Measurements from ENCODE around the gene GRB2.

GRB2 gene

DNA sequence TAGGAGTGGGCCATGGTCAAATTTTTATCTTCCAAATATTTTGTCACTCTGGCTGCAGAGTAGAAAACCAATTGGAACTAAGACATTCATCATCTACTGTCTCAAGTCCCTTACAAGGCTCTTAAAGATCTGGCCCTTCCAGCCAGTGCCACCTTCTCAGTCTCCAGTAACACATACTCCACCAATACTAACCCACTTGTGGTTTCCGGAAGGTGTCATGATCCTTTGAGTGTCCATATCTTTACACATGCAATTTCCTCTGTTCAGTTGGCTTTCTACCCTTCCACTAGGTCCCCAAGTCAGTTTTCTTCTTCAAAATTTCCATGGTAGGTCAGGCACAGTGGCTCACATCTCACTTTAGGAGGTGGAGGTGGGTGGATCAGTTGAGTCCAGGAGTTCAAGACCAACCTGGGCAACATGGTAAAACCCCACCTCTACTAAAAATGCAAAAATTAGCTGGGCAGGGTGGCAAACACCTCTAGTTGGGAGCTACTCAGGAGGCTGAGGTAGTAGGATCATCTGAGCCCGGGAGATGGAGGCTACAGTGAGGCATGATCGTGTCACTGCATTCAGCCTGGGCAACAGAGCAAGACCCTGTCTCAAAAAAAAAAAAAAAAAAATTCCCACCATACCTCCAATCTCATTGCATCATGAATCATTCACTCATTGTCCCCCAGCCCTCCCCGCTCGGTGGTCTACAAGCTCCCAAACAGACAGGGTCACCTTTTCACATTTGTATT, 6.0 kb upstream of the GRB2 start:
- Histone ChIP-seq H3K27ac (replicated peaks; ENCODE audit: low read length) (no peak overlapping the region), H3K4me3 (ENCODE audit: low read length in 2 of 2) (no peak overlapping the region), H3K18ac (ENCODE audit: low read length) (no peak overlapping the region), H2BK120ac (ENCODE audit: low read depth, low read length) (no peak overlapping the region), H3K79me1 (ENCODE audit: low read depth, low read length) (no peaks in the 10 kb centered on the region), H3K27me3 (ENCODE audit: control insufficient read depth in 3 of 3, insufficient read depth in 3 of 3, low read depth in 1 of 3, low read length in 3 of 3) (peaks cover 0 to 5% (median 0%) of the 10 kb centered on the region in 3 experiments), H2BK5ac (ENCODE audit: low read length) (no peak overlapping the region), H3K36me3 (replicated peaks in 1 of 2; ENCODE audit: control insufficient read depth in 2 of 2, insufficient read depth in 2 of 2, low read length in 2 of 2) (no peaks in the 10 kb centered on the region), H3K9me3 (replicated peaks in 1 of 2; ENCODE audit: control insufficient read depth in 2 of 2, insufficient read depth in 1 of 2, low read depth in 1 of 2, low read length in 2 of 2) (no peaks in the 10 kb centered on the region), H3K23ac (ENCODE audit: low read depth, low read length, poor library complexity) (no peak overlapping the region), H2AK5ac (ENCODE audit: low read depth, low read length) (no peak overlapping the region), H4K8ac (ENCODE audit: low read depth, low read length) (no peak overlapping the region), H3K4me1 (ENCODE audit: control insufficient read depth in 2 of 2, insufficient read depth in 1 of 2, low read depth in 1 of 2, low read length in 2 of 2) (peaks cover 0 to 2% of the 10 kb centered on the region in 2 donors), H2BK15ac (ENCODE audit: low read length) (peak overlapping the region; percentile 6), H2AFZ (ENCODE audit: low read length) (peak overlapping the region; percentile 76), H4K91ac (ENCODE audit: low read depth, low read length, poor library complexity) (no peak overlapping the region), H3K4me2 (ENCODE audit: insufficient read depth, low read length, poor library complexity, severe bottlenecking) (no peak overlapping the region), H3K4ac (ENCODE audit: low read length) (no peak overlapping the region), H3K14ac (ENCODE audit: low read length) (no peak overlapping the region), H3K9ac (ENCODE audit: low read depth, low read length, poor library complexity) (no peak overlapping the region), H2BK12ac (ENCODE audit: low read length) (no peak overlapping the region)
- WGBS, 2 donors (ENCODE audit: extremely low coverage in 2 of 2, insufficient read length in 2 of 2, insufficient replicate concordance in 1 of 2): no CpG with 5 or more reads among the region's 5 CpGs
- no peak for DNase-seq (ENCODE audit: low spot score)

DNA sequence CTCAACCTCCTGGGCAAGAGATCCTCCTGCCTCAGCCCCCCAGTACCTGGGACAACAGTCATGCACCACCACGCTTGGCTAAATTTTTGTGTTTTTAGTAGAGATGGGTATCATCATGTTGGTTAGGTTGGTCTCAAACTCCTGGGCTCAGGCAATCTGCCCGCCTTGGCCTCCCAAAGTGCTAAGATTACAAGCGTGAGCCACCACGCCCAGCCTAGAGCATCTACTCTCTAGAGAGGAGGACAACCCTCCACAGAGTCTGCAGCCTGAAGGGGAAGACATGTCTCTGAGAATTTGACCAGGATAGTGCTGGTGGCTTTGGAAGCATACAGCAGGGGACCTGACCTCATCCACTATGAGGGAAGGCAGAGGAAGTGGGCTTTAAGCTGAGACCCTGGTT, 4.7 kb upstream of the GRB2 start:
- Histone ChIP-seq H3K23ac (ENCODE audit: low read depth, low read length, poor library complexity) (no peak overlapping the region), H3K18ac (ENCODE audit: low read length) (no peak overlapping the region), H2BK12ac (ENCODE audit: low read length) (no peak overlapping the region), H2AFZ (ENCODE audit: low read length) (no peak overlapping the region), H2AK5ac (ENCODE audit: low read depth, low read length) (no peak overlapping the region), H3K4me3 (ENCODE audit: low read length in 2 of 2) (no peak overlapping the region), H3K14ac (ENCODE audit: low read length) (no peak overlapping the region), H2BK5ac (ENCODE audit: low read length) (no peak overlapping the region), H3K9ac (ENCODE audit: low read depth, low read length, poor library complexity) (no peak overlapping the region), H3K4me2 (ENCODE audit: insufficient read depth, low read length, poor library complexity, severe bottlenecking) (no peak overlapping the region), H4K91ac (ENCODE audit: low read depth, low read length, poor library complexity) (no peak overlapping the region), H3K36me3 (replicated peaks in 1 of 2; ENCODE audit: control insufficient read depth in 2 of 2, insufficient read depth in 2 of 2, low read length in 2 of 2) (no peaks in the 10 kb centered on the region), H2BK15ac (ENCODE audit: low read length) (no peak overlapping the region), H3K27ac (replicated peaks; ENCODE audit: low read length) (no peak overlapping the region), H3K4ac (ENCODE audit: low read length) (no peak overlapping the region), H3K4me1 (ENCODE audit: control insufficient read depth in 2 of 2, insufficient read depth in 1 of 2, low read depth in 1 of 2, low read length in 2 of 2) (peaks cover 2 to 4% of the 10 kb centered on the region in 2 donors), H2BK120ac (ENCODE audit: low read depth, low read length) (no peak overlapping the region), H3K9me3 (replicated peaks in 1 of 2; ENCODE audit: control insufficient read depth in 2 of 2, insufficient read depth in 1 of 2, low read depth in 1 of 2, low read length in 2 of 2) (no peaks in the 10 kb centered on the region), H3K27me3 (ENCODE audit: control insufficient read depth in 3 of 3, insufficient read depth in 3 of 3, low read depth in 1 of 3, low read length in 3 of 3) (no peaks in the 10 kb centered on the region), H3K79me1 (ENCODE audit: low read depth, low read length) (no peaks in the 10 kb centered on the region), H4K8ac (ENCODE audit: low read depth, low read length) (no peak overlapping the region)
- DNase-seq (ENCODE audit: low spot score): no peak
- WGBS, 2 donors (ENCODE audit: extremely low coverage in 2 of 2, insufficient read length in 2 of 2, insufficient replicate concordance in 1 of 2): no CpG with 5 or more reads among the region's 4 CpGs

DNA sequence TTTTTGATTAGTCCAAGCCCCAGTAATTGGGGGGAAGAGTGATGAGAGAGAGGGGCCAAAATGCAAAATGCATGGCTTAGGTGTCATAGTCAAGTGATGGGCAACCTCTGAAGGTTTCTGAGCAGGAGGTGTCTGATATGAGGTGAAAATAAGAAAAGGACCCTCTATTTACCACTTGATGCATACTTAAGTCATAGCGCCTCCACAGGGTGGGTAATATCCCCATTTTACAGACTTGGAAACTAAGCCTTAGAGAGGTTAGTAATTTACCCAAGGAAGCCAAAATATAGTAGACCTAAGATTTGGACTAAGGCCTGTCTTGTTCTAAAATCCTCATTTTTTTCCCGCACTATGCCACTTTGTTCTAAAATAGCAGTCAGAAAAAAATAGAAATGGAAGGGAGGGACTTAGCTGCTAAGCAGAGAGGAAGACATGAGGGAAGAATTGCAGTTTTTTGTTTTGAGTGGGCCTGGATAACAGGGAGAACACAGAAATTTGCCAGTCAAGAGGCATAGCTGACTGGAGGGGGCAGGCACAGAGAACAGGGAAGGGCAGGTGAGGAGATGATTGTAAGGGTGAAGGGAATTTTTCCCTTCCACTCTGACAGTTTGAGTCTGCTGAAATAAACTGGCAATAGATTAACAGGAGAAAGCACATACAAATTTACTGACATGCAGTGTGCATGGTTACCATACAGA, 2.3 kb upstream of the GRB2 start:
- no peak for DNase-seq (ENCODE audit: low spot score)
- H3K23ac ChIP-seq (ENCODE audit: low read depth, low read length, poor library complexity): no peak overlapping the region
- H3K27ac ChIP-seq (replicated peaks; ENCODE audit: low read length): no peak overlapping the region
- whole genome bisulfite sequencing, 2 donors (ENCODE audit: extremely low coverage in 2 of 2, insufficient read length in 2 of 2, insufficient replicate concordance in 1 of 2): no CpG with 5 or more reads among the region's 2 CpGs
- H4K8ac ChIP-seq (ENCODE audit: low read depth, low read length): no peak overlapping the region
- no peak overlapping the region for H3K18ac ChIP-seq (ENCODE audit: low read length)
- H3K36me3 ChIP-seq (replicated peaks in 1 of 2; ENCODE audit: control insufficient read depth in 2 of 2, insufficient read depth in 2 of 2, low read length in 2 of 2): no peaks in the 10 kb centered on the region
- H2AFZ ChIP-seq (ENCODE audit: low read length): no peak overlapping the region
- no peaks in the 10 kb centered on the region for H3K79me1 ChIP-seq (ENCODE audit: low read depth, low read length)
- H3K4ac ChIP-seq (ENCODE audit: low read length): no peak overlapping the region
- no peak overlapping the region for H3K4me3 ChIP-seq (ENCODE audit: low read length in 2 of 2)
- H4K91ac ChIP-seq (ENCODE audit: low read depth, low read length, poor library complexity): no peak overlapping the region
- no peak overlapping the region for H2BK15ac ChIP-seq (ENCODE audit: low read length)
- no peak overlapping the region for H2BK120ac ChIP-seq (ENCODE audit: low read depth, low read length)
- no peak overlapping the region for H3K14ac ChIP-seq (ENCODE audit: low read length)
- no peak overlapping the region for H2AK5ac ChIP-seq (ENCODE audit: low read depth, low read length)
- no peak overlapping the region for H3K9ac ChIP-seq (ENCODE audit: low read depth, low read length, poor library complexity)
- no peak overlapping the region for H2BK12ac ChIP-seq (ENCODE audit: low read length)
- H3K27me3 ChIP-seq (ENCODE audit: control insufficient read depth in 3 of 3, insufficient read depth in 3 of 3, low read depth in 1 of 3, low read length in 3 of 3): no peaks in the 10 kb centered on the region
- H2BK5ac ChIP-seq (ENCODE audit: low read length): no peak overlapping the region
- no peaks in the 10 kb centered on the region for H3K9me3 ChIP-seq (replicated peaks in 1 of 2; ENCODE audit: control insufficient read depth in 2 of 2, insufficient read depth in 1 of 2, low read depth in 1 of 2, low read length in 2 of 2)
- H3K4me1 ChIP-seq (ENCODE audit: control insufficient read depth in 2 of 2, insufficient read depth in 1 of 2, low read depth in 1 of 2, low read length in 2 of 2): peaks cover 2 to 4% of the 10 kb centered on the region in 2 donors
- H3K4me2 ChIP-seq (ENCODE audit: insufficient read depth, low read length, poor library complexity, severe bottlenecking): no peak overlapping the region

DNA sequence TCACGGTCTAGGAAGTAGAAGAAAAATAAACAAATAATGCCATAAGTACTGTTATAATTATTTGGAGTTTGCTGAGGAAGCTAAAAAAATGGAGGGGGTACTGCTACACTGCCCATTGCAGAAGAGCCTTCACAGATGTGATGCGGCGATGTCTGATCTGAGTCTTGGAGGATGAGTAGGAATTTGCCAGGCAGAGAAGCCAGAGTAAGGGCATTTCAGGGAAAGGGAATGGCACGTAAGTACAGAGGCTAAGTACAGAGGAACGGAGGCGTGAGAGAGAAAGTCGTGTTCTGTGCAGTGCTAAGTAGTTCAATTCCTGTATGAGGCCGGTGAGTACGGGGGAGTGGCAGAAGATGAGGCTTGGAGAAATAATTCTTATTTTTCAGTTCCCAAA, 741 bp upstream of the GRB2 start:
- Histone ChIP-seq H3K36me3 (replicated peaks in 1 of 2; ENCODE audit: control insufficient read depth in 2 of 2, insufficient read depth in 2 of 2, low read length in 2 of 2) (no peaks in the 10 kb centered on the region), H3K79me1 (ENCODE audit: low read depth, low read length) (no peaks in the 10 kb centered on the region), H3K27me3 (ENCODE audit: control insufficient read depth in 3 of 3, insufficient read depth in 3 of 3, low read depth in 1 of 3, low read length in 3 of 3) (no peaks in the 10 kb centered on the region), H4K91ac (ENCODE audit: low read depth, low read length, poor library complexity) (no peak overlapping the region), H2BK12ac (ENCODE audit: low read length) (no peak overlapping the region), H3K9ac (ENCODE audit: low read depth, low read length, poor library complexity) (no peak overlapping the region), H4K8ac (ENCODE audit: low read depth, low read length) (no peak overlapping the region), H3K4me1 (ENCODE audit: control insufficient read depth in 2 of 2, insufficient read depth in 1 of 2, low read depth in 1 of 2, low read length in 2 of 2) (peaks cover 2% of the 10 kb centered on the region in 2 donors), H3K4ac (ENCODE audit: low read length) (no peak overlapping the region), H2AFZ (ENCODE audit: low read length) (peak overlapping the region; percentile 95), H3K4me2 (ENCODE audit: insufficient read depth, low read length, poor library complexity, severe bottlenecking) (no peak overlapping the region), H3K9me3 (replicated peaks in 1 of 2; ENCODE audit: control insufficient read depth in 2 of 2, insufficient read depth in 1 of 2, low read depth in 1 of 2, low read length in 2 of 2) (no peaks in the 10 kb centered on the region), H2BK5ac (ENCODE audit: low read length) (no peak overlapping the region), H3K18ac (ENCODE audit: low read length) (no peak overlapping the region), H2BK120ac (ENCODE audit: low read depth, low read length) (no peak overlapping the region), H3K4me3 (ENCODE audit: low read length in 2 of 2) (peak overlapping the region in 1 of 2 donors; percentile 72), H2BK15ac (ENCODE audit: low read length) (no peak overlapping the region), H3K14ac (ENCODE audit: low read length) (no peak overlapping the region), H3K27ac (replicated peaks; ENCODE audit: low read length) (no peak overlapping the region), H2AK5ac (ENCODE audit: low read depth, low read length) (no peak overlapping the region), H3K23ac (ENCODE audit: low read depth, low read length, poor library complexity) (no peak overlapping the region)
- no peak for DNase-seq (ENCODE audit: low spot score)
- WGBS, 2 donors (ENCODE audit: extremely low coverage in 2 of 2, insufficient read length in 2 of 2, insufficient replicate concordance in 1 of 2): no CpG with 5 or more reads among the region's 9 CpGs

Data from neuronal stem cell (in vitro differentiated cells).